Type B pancreatic cell (in vitro differentiated cells): ENCODE measurements around the gene NDRG3. TPM values are rescaled to one million over a fixed set of nuclear protein-coding genes. Genes with fewer than 3 reads are reported as not detected.

Experiments used
- DNase-seq: peaks from one replicate; pipeline ENCODE4 v3.0.0; 2021; ENCODE audit warnings: mixed read lengths; ENCODE audit not compliant: unreplicated experiment; ENCODE audit errors: extremely low spot score
- H3K27ac Mint-ChIP-seq: 2 replicates; pipeline ENCODE4 v1.8.0; 2021; ENCODE audit warnings: mild to moderate bottlenecking, mixed read lengths
- H3K27me3 Mint-ChIP-seq: 2 replicates; pipeline ENCODE4 v1.8.0; 2021; ENCODE audit warnings: mixed read lengths
- H3K36me3 Mint-ChIP-seq: 2 replicates; pipeline ENCODE4 v1.8.0; 2021; ENCODE audit warnings: mixed read lengths
- H3K4me1 Mint-ChIP-seq: one replicate; pipeline ENCODE4 v1.8.0; 2021; ENCODE audit warnings: mixed read lengths; ENCODE audit not compliant: unreplicated experiment
- H3K4me3 Mint-ChIP-seq: 2 replicates; pipeline ENCODE4 v1.8.0; 2021; ENCODE audit warnings: mild to moderate bottlenecking, mixed read lengths
- H3K9me3 Mint-ChIP-seq: 2 replicates; pipeline ENCODE4 v1.8.0; 2021; ENCODE audit warnings: mixed read lengths
- CTCF ChIP-seq: fragments of 200-600 bp; sonication (generic); conservative IDR thresholded peaks from 2 replicates; pipeline ENCODE4 v1.5.0; 2021; ENCODE audit warnings: antibody characterized with exemption, mild to moderate bottlenecking
- total RNA-seq: library from RNA; stranded (reverse); gene quantifications from 2 replicates; pipeline ENCODE4 v1.2.1, GENCODE V29; 2021; ENCODE audit warnings: low replicate concordance

NDRG3 gene
- total RNA-seq, 1 donor from 2014 or later: 31.5 TPM

- Mint-ChIP-seq H3K36me3 (no peaks in the 10 kb centered on the region), H3K27ac (peak overlapping the region; percentile 56), H3K27me3 (no peaks in the 10 kb centered on the region)
Observed at GRCh38 chr20:36760647-36761046, 14.8 kb upstream of the NDRG3 start.

GRCh38 chr20:36758276-36758675 is 12.4 kb upstream of the NDRG3 start:
- DNase-seq: no peak
- Mint-ChIP-seq H3K27me3 (no peaks in the 10 kb centered on the region), H3K9me3 (no peaks in the 10 kb centered on the region), H3K4me1 (peaks cover 4% of the 10 kb centered on the region), H3K36me3 (no peaks in the 10 kb centered on the region), H3K27ac (no peak overlapping the region), H3K4me3 (no peak overlapping the region)
- no peak for TF ChIP-seq CTCF

More at GRCh38 chr20:36760647-36761046, 14.8 kb upstream of the NDRG3 start:
- H3K4me3 Mint-ChIP-seq: no peak overlapping the region
- no peak for TF ChIP-seq CTCF
- no peaks in the 10 kb centered on the region for H3K4me1 Mint-ChIP-seq
- DNase-seq: no peak
- no peaks in the 10 kb centered on the region for H3K9me3 Mint-ChIP-seq

GRCh38 chr20:36756496-36756895 is 10.6 kb upstream of the NDRG3 start:
- Mint-ChIP-seq H3K4me1 (peaks cover 4% of the 10 kb centered on the region), H3K27me3 (no peaks in the 10 kb centered on the region), H3K9me3 (no peaks in the 10 kb centered on the region), H3K4me3 (no peak overlapping the region), H3K36me3 (peaks cover 7% of the 10 kb centered on the region), H3K27ac (no peak overlapping the region)
- DNase-seq: no peak
- TF ChIP-seq CTCF: no peak

- H3K36me3 Mint-ChIP-seq: peaks cover 8% of the 10 kb centered on the region
- H3K27ac Mint-ChIP-seq: no peak overlapping the region
- no peaks in the 10 kb centered on the region for H3K9me3 Mint-ChIP-seq
- no peak overlapping the region for H3K4me3 Mint-ChIP-seq
- no peaks in the 10 kb centered on the region for H3K27me3 Mint-ChIP-seq
- peak; percentile 79 for TF ChIP-seq CTCF
- H3K4me1 Mint-ChIP-seq: peaks cover 4% of the 10 kb centered on the region
- no peak for DNase-seq
Observed at GRCh38 chr20:36754656-36755222, 8.8 kb upstream of the NDRG3 start.

GRCh38 chr20:36752582-36752981 is 6.7 kb upstream of the NDRG3 start:
- H3K4me1 Mint-ChIP-seq: peaks cover 4% of the 10 kb centered on the region
- DNase-seq: no peak
- H3K36me3 Mint-ChIP-seq: peaks cover 8% of the 10 kb centered on the region
- H3K4me3 Mint-ChIP-seq: no peak overlapping the region
- no peak for TF ChIP-seq CTCF
- no peak overlapping the region for H3K27ac Mint-ChIP-seq
- H3K9me3 Mint-ChIP-seq: no peaks in the 10 kb centered on the region
- no peaks in the 10 kb centered on the region for H3K27me3 Mint-ChIP-seq
